Nucleus accumbens (tissue), 56 donors: Measurements from ENCODE around the gene STAT2.
"Not testable (repeated sequence)": the region's sequence is repeated elsewhere in the genome, so short reads cannot be mapped to it uniquely, and the experiment has no call there.

Source experiments
- DNase-seq, 56 donors: peaks; one replicate each; lab custom pipeline; 2025; lab: John Stamatoyannopoulos, UW

STAT2 gene

GRCh38 chr12:56362130-56363059 is 2.5 kb upstream of the STAT2 start, which contains the start of gene APOF:
TSS of gene APOF (minus strand) at chr12:56362857. CDS start at chr12:56362745, 112 bp downstream.
- DNase-seq, result no peak

DNA sequence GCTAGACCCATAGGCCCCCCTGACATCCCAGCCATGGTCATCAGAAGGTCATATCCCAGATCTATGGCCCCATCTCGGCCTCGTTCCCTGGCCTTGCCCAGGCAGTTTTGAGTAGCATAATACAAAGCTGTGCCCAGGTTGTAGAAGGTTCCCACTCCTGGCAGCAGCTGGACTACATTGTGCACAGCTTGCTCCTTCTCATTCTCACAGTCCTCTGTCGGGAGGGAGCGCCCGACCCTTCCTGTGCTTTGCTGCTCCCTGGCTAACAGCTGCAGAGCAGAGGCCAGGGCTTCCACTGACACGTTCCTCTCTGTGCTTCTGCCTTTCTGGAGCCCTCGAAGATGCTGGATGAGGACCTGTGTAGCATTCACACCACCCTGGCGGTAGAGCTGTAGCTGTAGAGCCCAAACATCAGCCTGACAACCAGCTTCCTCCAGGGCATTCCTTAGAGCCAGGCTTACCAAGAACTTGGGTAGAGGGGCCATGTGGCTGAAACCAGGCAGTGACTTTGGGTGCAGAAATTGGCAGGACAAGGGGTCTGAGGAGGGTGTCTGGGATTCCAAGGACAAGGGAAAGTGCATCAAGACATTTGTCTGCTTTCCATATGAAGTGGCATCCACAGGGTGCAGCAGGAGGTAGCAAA is 1.7 kb upstream of the STAT2 start:
- DNase-seq, result no peak

DNA sequence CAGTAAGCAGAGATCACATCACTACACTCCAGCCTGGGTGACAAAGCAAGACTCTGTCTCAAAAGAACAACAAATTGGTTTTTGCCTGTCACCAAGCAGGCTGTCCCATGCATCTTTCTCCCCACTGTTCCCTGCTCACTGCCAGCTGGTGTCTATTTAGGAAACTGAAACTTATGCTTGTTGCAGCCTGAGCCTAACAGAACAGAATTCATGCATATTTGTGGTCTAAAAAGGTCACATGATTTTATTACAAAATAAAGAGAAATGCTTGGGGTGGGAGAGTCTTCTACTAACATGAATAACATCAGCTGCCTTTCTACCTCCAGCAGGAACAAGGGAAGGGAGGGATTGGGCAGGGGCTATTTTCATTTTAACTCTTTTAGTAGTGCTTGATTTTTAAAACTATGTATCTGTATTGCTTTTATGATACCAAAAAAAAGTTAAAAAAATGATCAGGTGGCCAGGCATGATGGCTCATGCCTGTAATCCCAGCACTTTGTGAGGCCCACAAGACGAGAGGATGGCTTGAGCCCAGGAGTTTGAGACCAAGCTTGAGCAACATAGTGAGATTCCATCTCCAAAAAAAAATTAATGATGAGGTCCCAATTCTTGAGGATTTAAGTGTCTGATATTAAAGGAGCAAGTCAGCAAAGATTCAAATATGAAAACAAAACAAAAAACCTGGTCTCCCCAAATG is 923 bp downstream of the STAT2 start:
- DNase-seq, result peak in 39 of 56 donors; percentile 7 to 68 (median 30)

DNA sequence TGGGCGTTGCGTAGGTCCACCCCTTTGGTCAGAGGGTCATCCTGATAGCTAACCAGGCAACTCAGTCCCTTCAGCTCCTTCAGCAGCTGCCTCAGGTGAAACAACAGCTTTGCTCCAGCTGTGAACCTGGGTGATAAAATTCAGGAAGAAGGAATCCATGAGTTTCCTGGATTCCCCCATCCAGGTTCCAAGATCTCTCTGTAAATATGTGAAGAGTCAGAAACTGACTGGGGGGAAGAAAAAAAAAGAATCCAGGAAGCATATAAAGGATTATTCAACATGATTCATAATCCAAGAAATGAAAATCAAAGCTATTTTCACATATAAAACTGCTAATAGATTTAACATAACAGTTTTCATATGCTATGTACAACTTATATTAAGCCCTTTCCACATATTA is 8.6 kb downstream of the STAT2 start:
- no peak for DNase-seq

DNA sequence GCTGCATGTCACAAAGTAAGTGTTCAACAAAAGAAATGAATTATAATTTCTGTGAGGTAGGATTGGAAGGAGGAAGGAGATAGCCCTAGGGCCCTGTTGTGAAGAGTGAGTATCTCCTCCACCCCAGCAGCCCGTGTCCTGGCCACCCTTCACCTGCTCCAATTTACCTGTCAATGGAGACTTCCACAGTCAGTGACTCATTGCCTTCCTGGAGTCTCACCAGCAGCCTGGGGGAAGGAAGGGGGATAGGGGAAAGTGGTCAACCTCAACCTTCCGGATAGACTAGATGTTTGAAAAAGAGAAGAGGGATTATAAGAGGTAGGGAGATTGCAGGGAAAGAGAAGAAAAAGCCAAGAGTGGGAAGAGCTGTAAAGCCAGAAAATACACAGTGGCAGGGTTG is 9.2 kb downstream of the STAT2 start:
- DNase-seq, result no peak

GRCh38 chr12:56348776-56349175 is 11.1 kb downstream of the STAT2 start:
- no peak for DNase-seq

DNA sequence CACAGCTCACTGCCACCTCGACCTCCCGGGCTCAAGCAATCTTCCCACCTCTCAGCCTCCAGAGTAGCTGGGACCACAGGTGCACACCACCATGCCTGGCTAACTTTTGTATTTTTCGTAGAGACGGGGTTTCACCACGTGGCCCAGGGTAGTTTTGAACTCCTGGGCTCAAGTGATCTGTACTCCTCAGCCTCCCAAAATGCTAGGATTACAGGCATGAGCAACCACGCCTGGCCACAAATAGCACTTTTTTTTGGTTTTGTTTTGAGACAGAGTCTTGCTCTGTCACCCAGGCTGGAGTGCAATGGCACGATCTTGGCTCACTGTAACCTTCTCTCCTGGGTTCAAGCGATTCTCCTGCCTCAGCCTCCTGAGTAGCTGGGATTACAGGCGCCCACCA is 12.7 kb downstream of the STAT2 start:
- DNase-seq, result not testable (repeated sequence)

DNA sequence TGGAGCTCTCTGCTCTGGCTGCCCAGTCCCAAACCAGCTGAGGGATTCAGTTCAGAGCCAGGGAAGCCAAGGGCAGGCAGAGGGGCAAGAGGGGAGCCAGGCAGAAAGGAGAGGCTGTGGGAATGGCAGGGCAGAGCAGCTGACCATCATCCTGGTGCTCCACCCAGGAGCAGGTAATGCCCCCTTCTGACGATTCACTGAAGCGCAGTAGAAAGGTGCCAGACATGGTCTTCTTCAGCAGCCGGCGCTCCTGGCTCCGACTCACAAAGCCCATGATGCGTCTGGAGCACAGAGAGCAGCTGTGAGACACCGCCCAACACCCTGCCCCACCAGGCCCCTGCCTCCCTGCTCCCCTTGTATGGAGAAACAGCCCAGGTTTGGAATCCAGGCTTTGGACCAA is 13.2 kb downstream of the STAT2 start:
- DNase-seq, result no peak

DNA sequence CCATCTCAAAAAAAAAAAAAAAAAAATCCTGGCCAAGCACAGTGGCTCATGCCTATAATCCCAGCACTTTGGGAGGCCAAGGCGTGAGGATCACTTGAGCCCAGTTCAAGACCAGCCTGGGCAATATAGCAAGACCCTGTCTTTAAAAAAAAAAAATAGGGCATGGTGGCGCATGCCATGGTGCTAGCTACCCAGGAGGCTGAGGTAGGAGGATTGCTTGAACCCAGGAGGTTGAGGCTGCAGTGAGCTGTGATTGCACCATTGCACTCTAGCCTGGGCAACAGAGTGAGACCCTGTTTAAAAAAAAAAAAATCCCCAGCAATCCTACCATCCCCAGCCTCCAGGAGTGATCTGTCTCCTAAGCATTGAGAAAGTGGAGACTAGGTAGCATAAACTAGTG is 17.6 kb downstream of the STAT2 start:
- DNase-seq, result not testable (repeated sequence)

GRCh38 chr12:56341616-56342015 is 18.3 kb downstream of the STAT2 start:
- DNase-seq, result no peak

- DNase-seq, result no peak
Measured at GRCh38 chr12:56339158-56339422, 20.8 kb downstream of the STAT2 start.

DNA sequence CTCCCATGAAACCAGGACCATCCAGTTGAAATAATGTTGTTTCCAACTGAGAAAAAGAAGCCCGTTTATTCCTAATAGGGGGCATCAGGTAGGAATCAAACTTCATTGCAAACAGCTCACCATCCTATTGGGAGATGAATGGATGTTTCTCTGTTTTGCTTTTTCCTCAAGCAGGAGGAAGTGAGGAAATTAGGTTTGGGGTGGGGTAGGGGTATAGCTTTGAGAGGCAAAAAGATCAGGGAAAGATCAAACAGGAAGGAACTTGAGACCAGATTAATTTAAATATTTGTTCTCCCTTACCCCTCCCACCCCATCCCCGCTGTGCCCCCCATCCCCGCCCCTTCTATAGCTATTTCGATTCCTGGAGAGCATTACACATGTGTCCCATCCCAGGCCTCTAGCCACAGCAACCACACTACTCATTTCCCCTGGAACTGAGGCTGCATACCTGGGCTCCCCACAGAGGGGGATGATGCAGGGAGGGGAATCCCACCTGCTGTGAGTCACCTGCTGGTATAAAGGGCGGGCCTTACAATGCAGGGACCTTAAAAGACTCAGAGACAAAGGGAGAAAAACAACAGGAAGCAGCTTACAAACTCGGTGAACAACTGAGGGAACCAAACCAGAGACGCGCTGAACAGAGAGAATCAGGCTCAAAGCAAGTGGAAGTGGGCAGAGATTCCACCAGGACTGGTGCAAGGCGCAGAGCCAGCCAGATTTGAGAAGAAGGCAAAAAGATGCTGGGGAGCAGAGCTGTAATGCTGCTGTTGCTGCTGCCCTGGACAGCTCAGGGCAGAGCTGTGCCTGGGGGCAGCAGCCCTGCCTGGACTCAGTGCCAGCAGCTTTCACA is 21.4 kb downstream of the STAT2 start, which contains the start of gene IL23A:
TSS of gene IL23A (plus strand) at position 577 of the 850 bp plus-strand sequence. CDS start at position 738, 161 bp downstream.
- no peak for DNase-seq

GRCh38 chr12:56337753-56338251 is 22.1 kb downstream of the STAT2 start:
- DNase-seq, result no peak

- DNase-seq, result peak in 4 of 56 donors; percentile 7 to 19 (median 13)
Measured at GRCh38 chr12:56336361-56337167, 23.3 kb downstream of the STAT2 start.

DNA sequence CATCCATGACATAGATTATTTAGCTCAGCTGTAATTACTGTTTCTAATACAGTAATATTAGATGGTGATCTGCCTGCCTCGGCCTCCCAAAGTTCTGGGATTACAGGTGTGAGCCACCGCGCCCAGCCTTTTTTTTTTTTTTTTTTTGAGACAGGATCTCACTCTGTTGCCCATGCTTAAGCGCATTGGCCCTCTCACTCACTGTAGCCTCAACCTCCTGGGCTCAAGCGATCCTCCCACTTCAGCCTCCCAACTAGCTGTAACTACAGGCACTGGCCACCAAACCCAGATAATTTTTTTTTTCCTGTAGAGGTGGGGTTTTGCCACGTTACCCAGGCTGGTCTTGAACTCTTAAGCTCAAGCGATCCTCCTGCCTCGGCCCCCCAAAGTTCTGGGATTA is 24.4 kb downstream of the STAT2 start:
- not testable (repeated sequence) for DNase-seq

GRCh38 chr12:56334490-56334793 is 25.5 kb downstream of the STAT2 start:
- DNase-seq, result peak in 1 of 56 donors; percentile 44

DNA sequence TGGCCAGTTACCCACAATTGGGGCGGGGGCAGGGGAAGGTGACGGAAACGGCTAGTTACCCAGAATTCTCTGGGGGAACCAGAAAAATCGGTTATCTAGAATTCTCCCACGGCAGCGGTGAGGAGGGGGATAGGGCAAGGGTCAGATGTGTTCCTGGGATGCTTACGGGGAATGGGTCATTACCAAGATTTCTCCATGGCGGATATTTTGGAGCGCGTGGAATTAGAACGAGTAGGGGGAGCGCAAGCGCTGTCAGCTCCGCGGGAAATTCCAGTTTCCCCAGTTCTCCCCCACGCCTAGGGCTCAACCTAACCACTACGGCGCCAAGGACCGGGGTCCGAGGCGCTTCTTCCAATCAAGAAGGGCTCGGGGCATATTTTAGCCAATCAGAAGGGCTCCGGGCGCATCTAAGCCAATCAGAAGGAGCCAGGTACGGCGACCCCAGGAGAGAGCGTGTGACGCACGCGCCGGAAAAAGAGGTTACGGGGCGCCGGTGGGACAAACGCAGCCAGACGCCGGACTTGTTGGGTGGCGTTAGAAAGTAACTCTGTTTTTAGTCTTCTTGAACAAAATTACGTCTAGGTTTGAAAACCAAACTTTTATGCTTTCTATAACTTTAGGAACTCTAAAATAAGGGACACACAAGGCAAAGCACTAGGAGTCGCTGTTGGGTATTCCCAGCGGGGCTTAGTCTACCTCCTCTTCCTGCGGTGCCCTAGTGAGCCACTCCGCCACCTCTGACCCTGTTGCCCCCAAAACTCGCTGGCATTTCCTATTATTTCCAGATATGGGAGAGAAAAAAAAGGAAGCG is 26.0 kb downstream of the STAT2 start, which contains the start of gene PAN2:
TSS of gene PAN2 (minus strand) at position 322 of the 811 bp plus-strand sequence. CDS start 906 bp downstream, outside the sequence.
- DNase-seq, result peak in 55 of 56 donors; percentile 80 to 97 (median 92)

GRCh38 chr12:56333197-56333678 is 26.7 kb downstream of the STAT2 start:
- peak in 4 of 56 donors; percentile 18 to 65 (median 45) for DNase-seq
